ENCODE measurements around the gene EYA4.

Gene EYA4

GRCh38 chr6:133288662-133289061 lies 47.5 kb downstream of the EYA4 start:
- DNase-seq (ENCODE audit: low read depth in 2 of 3, low spot score in 2 of 3): no peak

- DNase-seq (ENCODE audit: low read depth in 2 of 3, low spot score in 2 of 3): no peak
Measured at GRCh38 chr6:133289733-133290306, 48.7 kb downstream of the EYA4 start.

- no peak for DNase-seq (ENCODE audit: low read depth in 2 of 3, low spot score in 2 of 3)
Measured at GRCh38 chr6:133290930-133291329, 49.8 kb downstream of the EYA4 start.

- no peak for DNase-seq (ENCODE audit: low read depth in 2 of 3, low spot score in 2 of 3)
Measured at GRCh38 chr6:133291671-133292070, 50.5 kb downstream of the EYA4 start.

GRCh38 chr6:133297657-133298056 lies 56.5 kb downstream of the EYA4 start:
- no peak for DNase-seq (ENCODE audit: low read depth in 2 of 3, low spot score in 2 of 3)

GRCh38 chr6:133298335-133298734 lies 57.2 kb downstream of the EYA4 start:
- no peak for DNase-seq (ENCODE audit: low read depth in 2 of 3, low spot score in 2 of 3)

- DNase-seq (ENCODE audit: low read depth in 2 of 3, low spot score in 2 of 3): no peak
Measured at GRCh38 chr6:133298801-133299200, 57.6 kb downstream of the EYA4 start.

GRCh38 chr6:133300896-133301295 lies 59.7 kb downstream of the EYA4 start:
- DNase-seq (ENCODE audit: low read depth in 2 of 3, low spot score in 2 of 3): no peak

- DNase-seq (ENCODE audit: low read depth in 2 of 3, low spot score in 2 of 3): no peak
Measured at GRCh38 chr6:133301835-133302234, 60.7 kb downstream of the EYA4 start.

- DNase-seq (ENCODE audit: low read depth in 2 of 3, low spot score in 2 of 3): no peak
Measured at GRCh38 chr6:133306931-133307330, 65.8 kb downstream of the EYA4 start.

- DNase-seq (ENCODE audit: low read depth in 2 of 3, low spot score in 2 of 3): no peak
Measured at GRCh38 chr6:133309579-133309978, 68.4 kb downstream of the EYA4 start.

- no peak for DNase-seq (ENCODE audit: low read depth in 2 of 3, low spot score in 2 of 3)
Measured at GRCh38 chr6:133312006-133312405, 70.8 kb downstream of the EYA4 start.

GRCh38 chr6:133313068-133313467 lies 71.9 kb downstream of the EYA4 start:
- DNase-seq (ENCODE audit: low read depth in 2 of 3, low spot score in 2 of 3): no peak

- DNase-seq (ENCODE audit: low read depth in 2 of 3, low spot score in 2 of 3): no peak
Measured at GRCh38 chr6:133314947-133315346, 73.8 kb downstream of the EYA4 start.

GRCh38 chr6:133315811-133316210 lies 74.7 kb downstream of the EYA4 start:
- no peak for DNase-seq (ENCODE audit: low read depth in 2 of 3, low spot score in 2 of 3)

- DNase-seq (ENCODE audit: low read depth in 2 of 3, low spot score in 2 of 3): no peak
Measured at GRCh38 chr6:133317704-133318103, 76.5 kb downstream of the EYA4 start.

- DNase-seq (ENCODE audit: low read depth in 2 of 3, low spot score in 2 of 3): no peak
Measured at GRCh38 chr6:133326584-133326983, 85.4 kb downstream of the EYA4 start.

GRCh38 chr6:133333852-133334251 lies 92.7 kb downstream of the EYA4 start:
- no peak for DNase-seq (ENCODE audit: low read depth in 2 of 3, low spot score in 2 of 3)

GRCh38 chr6:133337308-133337707 lies 96.2 kb downstream of the EYA4 start:
- no peak for DNase-seq (ENCODE audit: low read depth in 2 of 3, low spot score in 2 of 3)

GRCh38 chr6:133339543-133340384 lies 98.6 kb downstream of the EYA4 start:
- no peak for DNase-seq (ENCODE audit: low read depth in 2 of 3, low spot score in 2 of 3)

- no peak for DNase-seq (ENCODE audit: low read depth in 2 of 3, low spot score in 2 of 3)
Measured at GRCh38 chr6:133340557-133340956, 99.4 kb downstream of the EYA4 start.

GRCh38 chr6:133341607-133342158 lies 100.5 kb downstream of the EYA4 start:
- DNase-seq (ENCODE audit: low read depth in 2 of 3, low spot score in 2 of 3): no peak

All from activated CD8-positive, alpha-beta memory T cell treated with anti-CD3 and anti-CD28 coated beads for 48 hours (primary cell).